ENCODE data around the gene ESRRB.

ESRRB gene

DNA sequence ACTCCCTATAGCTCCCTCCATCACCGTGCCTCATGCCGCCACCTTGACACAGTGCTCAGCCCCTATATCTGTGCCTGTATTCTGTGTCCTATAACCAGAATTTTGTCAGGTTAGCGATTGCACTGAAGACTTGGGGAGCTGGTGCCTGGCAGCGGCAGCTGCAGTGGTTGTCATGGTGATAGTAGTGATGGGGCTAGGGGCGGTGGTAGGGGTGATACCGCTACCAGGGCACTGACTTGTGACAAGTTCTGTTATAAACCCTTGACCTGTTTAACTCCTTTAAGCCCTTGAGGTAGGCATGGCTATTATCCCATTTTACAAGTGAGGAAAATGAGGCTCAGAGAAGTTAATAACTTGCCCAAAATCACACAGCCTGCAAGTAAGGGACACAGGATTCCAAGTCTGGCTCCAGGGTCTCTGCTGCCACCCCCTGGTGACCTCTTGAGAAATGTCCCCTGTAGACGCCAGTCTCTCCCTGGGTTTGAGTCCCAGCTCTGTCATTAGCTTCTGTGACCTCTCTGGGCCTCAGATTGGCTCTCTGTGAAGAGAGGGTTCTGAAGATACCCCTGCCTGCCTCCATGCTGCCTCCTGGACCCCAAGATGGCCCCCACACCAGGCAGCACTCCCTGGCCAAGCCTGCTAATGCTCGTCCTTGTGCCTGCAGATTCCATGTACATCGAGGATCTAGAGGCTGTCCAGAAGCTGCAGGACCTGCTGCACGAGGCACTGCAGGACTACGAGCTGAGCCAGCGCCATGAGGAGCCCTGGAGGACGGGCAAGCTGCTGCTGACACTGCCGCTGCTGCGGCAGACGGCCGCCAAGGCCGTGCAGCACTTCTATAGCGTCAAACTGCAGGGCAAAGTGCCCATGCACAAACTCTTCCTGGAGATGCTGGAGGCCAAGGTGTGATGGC, 121.9 kb downstream of the ESRRB start:
- H3K4me3 ChIP-seq (ENCODE audit: low read length): no peak overlapping the region
- TF ChIP-seq, protein P1, sequence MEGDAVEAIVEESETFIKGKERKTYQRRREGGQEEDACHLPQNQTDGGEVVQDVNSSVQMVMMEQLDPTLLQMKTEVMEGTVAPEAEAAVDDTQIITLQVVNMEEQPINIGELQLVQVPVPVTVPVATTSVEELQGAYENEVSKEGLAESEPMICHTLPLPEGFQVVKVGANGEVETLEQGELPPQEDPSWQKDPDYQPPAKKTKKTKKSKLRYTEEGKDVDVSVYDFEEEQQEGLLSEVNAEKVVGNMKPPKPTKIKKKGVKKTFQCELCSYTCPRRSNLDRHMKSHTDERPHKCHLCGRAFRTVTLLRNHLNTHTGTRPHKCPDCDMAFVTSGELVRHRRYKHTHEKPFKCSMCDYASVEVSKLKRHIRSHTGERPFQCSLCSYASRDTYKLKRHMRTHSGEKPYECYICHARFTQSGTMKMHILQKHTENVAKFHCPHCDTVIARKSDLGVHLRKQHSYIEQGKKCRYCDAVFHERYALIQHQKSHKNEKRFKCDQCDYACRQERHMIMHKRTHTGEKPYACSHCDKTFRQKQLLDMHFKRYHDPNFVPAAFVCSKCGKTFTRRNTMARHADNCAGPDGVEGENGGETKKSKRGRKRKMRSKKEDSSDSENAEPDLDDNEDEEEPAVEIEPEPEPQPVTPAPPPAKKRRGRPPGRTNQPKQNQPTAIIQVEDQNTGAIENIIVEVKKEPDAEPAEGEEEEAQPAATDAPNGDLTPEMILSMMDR (IDR thresholded peaks at IDR 0.05; ENCODE audit: insufficient read depth, low read depth, low read length, missing control alignments): no peak
- no peak for DNase-seq (ENCODE audit: low read depth)

DNA sequence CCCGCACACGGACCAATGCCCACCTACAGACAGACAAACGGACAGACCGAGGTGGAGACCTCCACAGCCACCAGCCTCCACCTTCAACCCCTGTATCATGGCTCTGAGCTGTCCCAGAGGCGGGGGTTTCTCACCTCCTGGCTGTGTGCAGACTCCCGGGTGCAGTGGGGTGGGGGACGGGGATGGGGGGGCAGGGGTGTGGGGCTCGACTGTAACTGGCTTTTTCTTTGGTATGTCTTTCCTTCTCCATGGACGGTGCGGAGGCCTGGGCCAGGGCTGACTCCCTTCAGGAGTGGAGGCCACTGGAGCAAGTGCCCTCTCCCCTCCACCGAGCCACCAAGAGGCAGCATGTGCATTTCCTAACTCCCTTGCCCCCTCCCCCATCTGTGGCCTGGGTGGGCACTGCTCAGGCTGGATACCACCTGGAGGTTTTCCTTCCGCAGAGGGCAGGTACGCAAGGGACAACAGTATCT, 122.6 kb downstream of the ESRRB start:
- no peak overlapping the region for H3K4me3 ChIP-seq (ENCODE audit: low read length)
- DNase-seq (ENCODE audit: low read depth): no peak
- TF ChIP-seq, protein P1 (IDR thresholded peaks at IDR 0.05; ENCODE audit: insufficient read depth, low read depth, low read length, missing control alignments): no peak

DNA sequence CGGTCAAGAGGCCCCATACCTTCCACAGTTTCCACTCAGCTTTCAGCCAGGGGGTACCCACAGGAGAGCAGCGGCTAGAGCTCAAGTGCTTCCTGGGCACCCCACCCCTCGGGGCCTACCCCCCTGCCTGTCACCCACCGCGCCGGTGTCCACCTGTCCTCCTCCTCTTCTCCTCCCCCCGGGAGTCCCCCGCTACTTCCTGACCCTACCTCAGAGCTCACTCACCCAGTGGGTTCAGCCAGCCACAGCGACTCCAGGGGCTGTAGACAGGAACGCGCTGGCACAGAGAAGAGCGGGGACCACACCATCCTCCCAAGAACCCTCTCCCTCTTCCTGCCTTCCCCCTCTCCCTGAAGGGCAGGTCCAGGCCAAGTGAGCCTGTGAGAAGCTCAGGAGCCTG, 123.0 kb downstream of the ESRRB start:
- H3K4me3 ChIP-seq (ENCODE audit: low read length): no peak overlapping the region
- no peak for DNase-seq (ENCODE audit: low read depth)
- TF ChIP-seq, protein P1 (IDR thresholded peaks at IDR 0.05; ENCODE audit: insufficient read depth, low read depth, low read length, missing control alignments): no peak

DNA sequence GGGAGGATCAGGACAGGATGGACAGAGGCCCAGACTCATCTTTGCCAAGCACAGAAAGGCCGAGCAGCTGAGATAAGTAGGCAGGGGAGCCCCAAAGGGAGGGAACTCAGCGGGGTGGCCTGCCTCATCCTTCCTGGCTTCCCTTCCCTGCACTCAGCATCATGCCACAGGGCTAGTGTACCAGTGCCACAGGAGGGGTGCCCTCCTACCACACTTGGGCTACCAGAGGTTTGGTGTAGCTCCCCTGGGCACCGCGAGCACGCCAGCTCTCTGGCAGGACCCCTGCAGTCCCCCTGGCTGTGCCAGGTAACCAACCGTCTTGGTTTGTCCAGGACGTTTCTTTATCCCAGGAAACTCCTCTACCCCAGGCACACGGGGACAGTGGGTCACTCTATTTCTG, 123.5 kb downstream of the ESRRB start:
- no peak overlapping the region for H3K4me3 ChIP-seq (ENCODE audit: low read length)
- TF ChIP-seq, protein P1 (IDR thresholded peaks at IDR 0.05; ENCODE audit: insufficient read depth, low read depth, low read length, missing control alignments): no peak
- no peak for DNase-seq (ENCODE audit: low read depth)

DNA sequence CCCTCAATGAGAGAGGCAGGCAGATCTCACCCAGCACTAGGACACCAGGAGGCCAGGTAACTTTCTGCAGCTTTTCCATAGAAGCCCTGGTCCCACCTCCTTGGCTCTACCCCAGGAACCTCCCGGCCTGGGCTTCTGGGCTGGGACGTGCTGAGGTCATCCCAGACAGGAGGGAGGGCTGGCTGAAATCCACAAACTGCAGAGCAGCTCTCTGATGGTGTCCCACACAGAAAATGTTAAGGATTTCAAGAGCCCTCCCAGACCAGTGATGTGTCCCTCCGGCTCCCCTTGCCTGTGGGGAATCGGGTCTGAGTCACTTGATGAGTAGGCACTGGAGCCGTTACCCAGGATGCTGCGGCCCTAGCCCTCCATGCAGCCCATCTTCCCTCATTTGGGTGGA, 124.1 kb downstream of the ESRRB start:
- TF ChIP-seq, protein P1 (IDR thresholded peaks at IDR 0.05; ENCODE audit: insufficient read depth, low read depth, low read length, missing control alignments): no peak
- no peak for DNase-seq (ENCODE audit: low read depth)
- no peak overlapping the region for H3K4me3 ChIP-seq (ENCODE audit: low read length)

DNA sequence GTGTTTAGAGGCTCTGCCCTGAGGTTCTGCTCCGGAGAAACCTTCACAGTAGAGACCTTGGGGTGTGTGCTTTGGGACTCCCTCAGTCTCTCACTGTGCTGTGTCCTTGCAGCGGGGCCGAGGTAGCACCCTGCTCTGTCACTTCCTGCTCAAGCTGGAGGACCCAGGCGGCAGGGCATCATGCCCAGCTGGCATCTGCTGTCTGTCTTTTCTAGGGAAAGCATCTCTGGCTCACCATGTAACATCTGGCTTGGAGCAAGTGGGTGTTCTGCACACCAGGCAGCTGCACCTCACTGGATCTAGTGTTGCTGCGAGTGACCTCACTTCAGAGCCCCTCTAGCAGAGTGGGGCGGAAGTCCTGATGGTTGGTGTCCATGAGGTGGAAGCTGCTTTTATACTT, 124.5 kb downstream of the ESRRB start:
- no peak overlapping the region for H3K4me3 ChIP-seq (ENCODE audit: low read length)
- no peak for DNase-seq (ENCODE audit: low read depth)
- TF ChIP-seq, protein P1 (IDR thresholded peaks at IDR 0.05; ENCODE audit: insufficient read depth, low read depth, low read length, missing control alignments): no peak
